IPS DF 6.9 (cell line): Measurements from ENCODE around the gene OCEL1.
"Not testable (repeated sequence)": the region's sequence is repeated elsewhere in the genome, so short reads cannot be mapped to it uniquely, and the experiment has no call there.

ENCODE experiments used
- DNase-seq: peaks from one replicate; pipeline ENCODE4 v3.0.0-alpha.2; 2013; ENCODE audit warnings: low read depth, low spot score
- H3K27ac ChIP-seq: one replicate; pipeline ENCODE4 v1.5.1; 2013; ENCODE audit warnings: low read length, control low read depth
- H3K27me3 ChIP-seq: 2 replicates; pipeline ENCODE4 v1.6.1; 2013; ENCODE audit warnings: mild to moderate bottlenecking, low read length; ENCODE audit not compliant: control insufficient read depth, insufficient read depth
- H3K36me3 ChIP-seq: 2 replicates; pipeline ENCODE4 v1.6.1; 2013; ENCODE audit warnings: low read length; ENCODE audit not compliant: control insufficient read depth, insufficient read depth
- H3K4me1 ChIP-seq: 2 replicates; pipeline ENCODE4 v1.6.1; 2013; ENCODE audit warnings: low read length; ENCODE audit not compliant: control insufficient read depth, insufficient read depth
- H3K4me3 ChIP-seq: 2 replicates; pipeline ENCODE4 v1.5.1; 2013; ENCODE audit warnings: mild to moderate bottlenecking, low read length
- H3K9me3 ChIP-seq: 2 replicates; pipeline ENCODE4 v1.6.1; 2013; ENCODE audit warnings: low read length, inconsistent platforms; ENCODE audit not compliant: control insufficient read depth, insufficient read depth
- WGBS: extraction: QIAGEN DNeasy Blood & Tissue Kit; methylation state at CpG from one replicate; pipeline ENCODE4 v1.1.7; 2013; ENCODE audit warnings: mixed read lengths, missing lambda C conversion rate; ENCODE audit not compliant: insufficient read length, insufficient coverage; 5-methylcytosine and 5-hydroxymethylcytosine counted together

Gene OCEL1, protein sequence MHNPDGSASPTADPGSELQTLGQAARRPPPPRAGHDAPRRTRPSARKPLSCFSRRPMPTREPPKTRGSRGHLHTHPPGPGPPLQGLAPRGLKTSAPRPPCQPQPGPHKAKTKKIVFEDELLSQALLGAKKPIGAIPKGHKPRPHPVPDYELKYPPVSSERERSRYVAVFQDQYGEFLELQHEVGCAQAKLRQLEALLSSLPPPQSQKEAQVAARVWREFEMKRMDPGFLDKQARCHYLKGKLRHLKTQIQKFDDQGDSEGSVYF

DNA sequence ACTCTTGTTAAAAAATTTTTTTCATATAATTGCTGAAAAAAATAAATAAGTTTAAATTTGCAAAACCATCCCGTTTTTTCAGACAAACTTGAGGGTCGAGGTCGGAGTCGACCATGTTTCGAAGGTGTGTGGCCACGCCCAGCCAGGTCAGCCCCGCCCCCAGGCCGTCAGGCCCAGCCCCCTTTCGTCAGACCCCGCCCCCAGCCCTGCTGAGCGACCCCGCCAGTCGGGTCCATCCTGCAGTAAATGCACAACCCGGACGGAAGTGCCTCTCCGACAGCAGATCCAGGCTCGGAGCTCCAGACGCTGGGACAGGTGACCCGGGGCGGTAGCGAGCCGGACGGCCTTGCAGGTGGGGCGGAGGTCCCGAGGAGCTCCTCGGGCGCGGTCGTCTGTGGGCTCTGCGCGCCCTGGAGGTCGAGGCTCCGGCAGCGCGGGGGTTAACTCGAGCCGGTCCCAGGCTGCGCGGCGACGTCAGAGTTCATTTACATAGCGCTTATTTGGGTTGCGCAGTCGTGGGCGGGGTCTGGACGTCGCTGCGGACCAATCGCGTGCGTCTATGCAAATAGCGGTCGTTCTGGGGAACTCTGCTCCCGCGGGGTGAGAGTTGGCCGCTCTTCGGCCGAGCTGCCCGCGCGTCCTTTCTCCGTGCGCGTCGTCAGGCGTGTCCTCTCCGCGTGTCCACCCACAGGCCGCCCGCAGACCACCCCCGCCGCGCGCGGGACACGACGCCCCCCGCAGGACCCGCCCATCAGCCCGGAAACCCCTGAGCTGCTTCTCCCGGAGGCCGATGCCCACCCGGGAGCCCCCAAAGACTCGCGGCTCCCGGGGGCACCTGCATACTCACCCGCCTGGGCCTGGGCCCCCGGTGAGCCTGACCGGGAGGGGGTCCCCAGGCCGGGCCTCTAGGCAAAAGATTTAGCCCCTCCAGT is at the start of gene OCEL1:
Gene OCEL1, plus strand, starts transcription at position 225 of the 932 bp plus-strand sequence. Its CDS starts 22 bp downstream, at position 247.
- Histone ChIP-seq H3K27ac (no peak within 1 kb of the TSS), H3K9me3 (no peaks in the 10 kb centered on the region), H3K36me3 (no peaks in the 10 kb centered on the region), H3K4me1 (0 out of 2 replicates have a peak, but pooled peaks cover 2% of the 10 kb centered on the region), H3K4me3 (peak within 1 kb of the TSS; percentile 94), H3K27me3 (no peaks in the 10 kb centered on the region)
- DNase-seq: peak; percentile 93
- no CpG with 5 or more reads among the region's 90 CpGs for WGBS

DNA sequence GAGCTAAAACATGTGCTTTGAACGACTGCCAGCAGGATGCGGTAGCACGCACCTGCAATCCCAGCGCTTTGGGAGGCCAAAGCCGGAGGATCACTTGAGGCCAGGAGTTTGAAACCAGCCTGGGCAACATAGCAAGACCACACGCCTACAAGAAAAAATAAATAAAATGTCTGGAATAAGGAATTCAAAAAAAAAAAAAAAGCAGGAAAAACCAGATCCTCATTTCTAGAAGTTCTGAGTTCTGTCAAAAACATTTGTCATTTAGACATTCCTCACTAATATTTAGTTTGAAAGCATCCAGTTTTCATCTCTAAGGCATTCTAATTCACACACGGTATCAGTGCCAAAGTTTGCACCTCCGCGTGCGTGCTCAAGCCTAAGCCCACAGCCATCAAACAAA is 47.7 kb upstream of the OCEL1 start:
- no peak overlapping the region for H3K4me3 ChIP-seq
- DNase-seq: no peak
- no peaks in the 10 kb centered on the region for H3K36me3 ChIP-seq
- no CpG with 5 or more reads among the region's 10 CpGs for WGBS
- no peaks in the 10 kb centered on the region for H3K27me3 ChIP-seq
- H3K9me3 ChIP-seq: no peaks in the 10 kb centered on the region
- H3K4me1 ChIP-seq: 0 out of 2 replicates have a peak, but pooled peaks cover 2% of the 10 kb centered on the region
- no peak overlapping the region for H3K27ac ChIP-seq

DNA sequence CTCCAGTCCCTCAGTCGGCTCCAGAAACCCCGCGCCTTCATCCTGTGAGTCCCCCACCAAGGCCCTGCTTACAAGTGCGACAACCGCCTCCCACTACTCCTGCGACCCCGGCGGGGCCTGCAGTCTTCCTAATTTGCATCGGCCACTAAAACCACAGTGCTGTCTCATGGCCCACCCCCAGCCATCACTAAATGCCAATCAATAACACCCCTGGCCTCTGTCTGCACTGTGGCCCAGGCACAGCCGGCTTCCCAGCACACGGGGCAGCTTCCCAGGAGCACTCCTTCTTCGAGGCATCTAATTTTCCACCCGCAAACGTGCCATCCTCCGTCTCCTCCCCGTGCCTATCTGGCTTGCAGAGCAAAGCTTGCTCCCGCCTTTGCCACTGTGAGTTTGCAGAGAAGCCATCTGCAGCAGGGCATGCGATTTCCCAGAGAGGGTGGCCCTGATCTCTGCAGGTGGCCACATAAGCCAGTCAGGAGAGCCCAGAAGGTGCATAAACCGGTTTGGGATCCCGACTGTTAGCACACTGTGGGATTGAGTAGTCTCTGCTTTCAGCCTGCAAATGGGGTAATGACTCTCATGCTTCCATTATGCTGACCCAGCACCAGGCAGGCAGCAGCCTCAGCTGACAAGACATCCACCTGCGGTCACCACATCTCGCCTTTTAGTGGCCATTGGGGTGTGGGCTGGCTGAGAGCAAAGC is 44.9 kb upstream of the OCEL1 start:
- Histone ChIP-seq H3K27me3 (no peaks in the 10 kb centered on the region), H3K36me3 (no peaks in the 10 kb centered on the region; the same call in 1 of the 2 replicates), H3K4me1 (0 out of 2 replicates have a peak, but pooled peaks cover 2% of the 10 kb centered on the region), H3K27ac (no peak overlapping the region), H3K9me3 (no peaks in the 10 kb centered on the region), H3K4me3 (no peak overlapping the region)
- WGBS: no CpG with 5 or more reads among the region's 22 CpGs
- DNase-seq: no peak

DNA sequence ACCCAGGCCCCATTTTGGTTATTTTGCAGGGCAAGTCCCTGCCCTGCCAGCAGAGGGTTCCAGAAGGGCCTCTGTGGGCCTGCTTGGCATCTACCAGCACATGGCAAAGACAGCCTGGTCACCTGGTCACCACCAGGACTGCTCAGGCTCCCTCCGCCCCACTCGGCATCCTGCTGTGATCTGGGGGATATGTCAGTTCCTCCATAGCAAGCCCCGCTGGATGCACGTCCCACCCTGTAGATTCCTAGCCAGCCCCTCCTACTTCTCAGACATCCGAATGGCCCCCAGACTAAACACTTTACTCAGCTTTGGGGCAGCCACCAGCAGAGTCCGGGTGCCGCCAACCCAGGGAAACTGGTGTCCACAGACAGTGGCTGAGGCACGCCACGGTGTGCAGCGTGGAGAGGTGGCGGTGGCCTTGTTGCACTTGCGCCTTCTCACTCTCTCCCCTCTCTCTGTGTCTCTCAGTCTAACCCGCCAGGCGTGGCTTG is 42.7 kb upstream of the OCEL1 start:
- Histone ChIP-seq H3K4me3 (no peak overlapping the region), H3K27me3 (no peaks in the 10 kb centered on the region), H3K4me1 (0 out of 2 replicates have a peak, but pooled peaks cover 2% of the 10 kb centered on the region), H3K9me3 (no peaks in the 10 kb centered on the region), H3K27ac (no peak overlapping the region), H3K36me3 (peaks cover 7% of the 10 kb centered on the region)
- no peak for DNase-seq
- WGBS: no CpG with 5 or more reads among the region's 14 CpGs

DNA sequence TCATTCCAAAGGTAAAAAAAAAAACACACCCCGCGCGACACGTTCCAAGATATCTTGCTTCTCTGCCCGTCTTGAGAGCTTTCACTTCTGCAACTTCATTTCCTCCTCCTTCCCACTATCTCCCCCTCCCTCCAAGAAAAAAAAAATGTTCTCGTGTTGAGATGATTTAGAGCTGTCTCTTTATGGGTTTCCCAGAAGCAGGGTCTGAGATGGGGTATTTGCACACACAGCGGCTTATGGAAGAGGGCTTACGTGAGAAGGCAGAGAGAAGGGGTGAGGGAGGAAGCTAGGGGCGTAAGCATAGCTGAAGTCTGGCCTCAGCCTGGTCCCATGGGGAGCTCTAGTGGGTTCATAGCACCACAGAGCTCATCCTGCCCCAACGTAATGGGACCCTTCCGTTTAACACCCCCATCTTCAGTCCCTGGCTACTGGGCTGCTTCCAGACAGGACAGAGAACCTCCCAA is 42.1 kb upstream of the OCEL1 start:
- Histone ChIP-seq H3K9me3 (no peaks in the 10 kb centered on the region), H3K4me1 (0 out of 2 replicates have a peak, but pooled peaks cover 2% of the 10 kb centered on the region), H3K4me3 (no peak overlapping the region), H3K27me3 (no peaks in the 10 kb centered on the region), H3K27ac (no peak overlapping the region), H3K36me3 (peaks cover 7% of the 10 kb centered on the region)
- DNase-seq: no peak
- no CpG with 5 or more reads among the region's 11 CpGs for WGBS

DNA sequence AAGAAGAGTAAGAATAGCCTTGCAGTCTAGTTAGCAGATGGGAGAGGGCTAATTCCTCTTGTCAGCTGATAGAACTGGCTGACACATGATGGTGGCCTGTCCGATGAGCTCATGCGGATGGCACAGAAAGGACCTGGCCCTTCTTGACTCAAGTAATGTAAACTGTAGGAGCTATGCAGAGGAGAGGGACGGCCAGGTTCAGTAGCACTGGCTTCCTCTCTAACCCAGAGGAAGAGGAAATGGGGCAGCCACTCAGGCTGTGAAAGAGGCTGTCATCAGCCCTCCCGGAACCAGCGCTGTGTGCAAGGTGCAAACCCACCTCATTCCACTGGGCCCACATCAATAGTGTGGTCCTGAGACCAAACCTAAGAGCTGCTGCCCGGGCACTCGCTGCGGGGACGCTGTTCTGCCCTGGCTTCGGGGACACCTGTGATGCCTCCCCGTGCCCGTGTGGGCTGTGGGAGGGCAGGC is 41.6 kb upstream of the OCEL1 start:
- no peaks in the 10 kb centered on the region for H3K27me3 ChIP-seq
- no peak overlapping the region for H3K4me3 ChIP-seq
- 0 out of 2 replicates have a peak, but pooled peaks cover 2% of the 10 kb centered on the region for H3K4me1 ChIP-seq
- no peak overlapping the region for H3K27ac ChIP-seq
- DNase-seq: no peak
- WGBS: no CpG with 5 or more reads among the region's 12 CpGs
- H3K9me3 ChIP-seq: no peaks in the 10 kb centered on the region
- H3K36me3 ChIP-seq: peaks cover 7% of the 10 kb centered on the region

DNA sequence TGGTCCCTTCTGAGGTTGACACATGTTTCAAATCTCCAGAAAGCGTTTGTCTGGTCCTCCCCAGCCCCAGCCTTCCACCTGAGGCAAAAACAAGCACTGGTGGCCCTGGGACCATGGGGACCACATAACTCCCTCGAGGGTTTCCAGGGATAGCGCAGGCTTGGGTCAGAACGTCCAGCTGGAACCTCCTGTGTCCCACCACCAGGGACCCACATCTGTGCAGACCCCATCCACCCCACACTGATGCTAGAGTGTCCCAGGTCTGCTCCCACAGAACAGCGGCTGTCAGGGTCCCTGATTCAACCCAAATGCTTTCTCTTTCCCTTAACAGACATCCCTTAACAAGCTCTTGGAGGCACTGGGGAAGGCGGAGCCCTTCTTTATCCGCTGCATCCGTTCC is 40.4 kb upstream of the OCEL1 start:
- Histone ChIP-seq H3K4me3 (no peak overlapping the region), H3K36me3 (peaks cover 7% of the 10 kb centered on the region), H3K9me3 (no peaks in the 10 kb centered on the region), H3K27me3 (no peaks in the 10 kb centered on the region), H3K4me1 (0 out of 2 replicates have a peak, but pooled peaks cover 2% of the 10 kb centered on the region), H3K27ac (no peak overlapping the region)
- DNase-seq: no peak
- WGBS: no CpG with 5 or more reads among the region's 8 CpGs

DNA sequence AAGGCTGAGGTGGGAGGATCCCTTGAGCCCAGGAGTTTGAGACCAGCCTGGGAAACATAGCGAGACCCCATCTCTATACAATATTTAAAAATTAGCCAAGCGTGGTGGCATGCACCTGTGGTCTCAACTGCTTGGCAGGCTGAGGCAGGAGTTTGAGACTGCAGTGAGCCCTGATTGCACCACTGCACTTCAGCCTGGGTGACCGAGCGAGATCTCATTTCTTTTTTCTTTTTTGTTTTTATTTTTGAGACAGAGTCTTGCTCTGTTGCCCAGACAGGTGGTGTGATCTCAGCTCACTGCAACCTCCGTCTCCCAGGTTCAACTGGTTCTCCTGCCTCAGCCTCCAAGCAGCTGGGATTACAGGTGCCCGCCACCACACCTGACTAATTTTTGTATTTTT is 34.3 kb upstream of the OCEL1 start:
- H3K4me1 ChIP-seq, H3K9me3 ChIP-seq, H3K27me3 ChIP-seq, H3K4me3 ChIP-seq, H3K27ac ChIP-seq, DNase-seq: not testable (repeated sequence)
- H3K36me3 ChIP-seq: peaks cover 27% of the 10 kb centered on the region
- WGBS: no CpG with 5 or more reads among the region's 6 CpGs

DNA sequence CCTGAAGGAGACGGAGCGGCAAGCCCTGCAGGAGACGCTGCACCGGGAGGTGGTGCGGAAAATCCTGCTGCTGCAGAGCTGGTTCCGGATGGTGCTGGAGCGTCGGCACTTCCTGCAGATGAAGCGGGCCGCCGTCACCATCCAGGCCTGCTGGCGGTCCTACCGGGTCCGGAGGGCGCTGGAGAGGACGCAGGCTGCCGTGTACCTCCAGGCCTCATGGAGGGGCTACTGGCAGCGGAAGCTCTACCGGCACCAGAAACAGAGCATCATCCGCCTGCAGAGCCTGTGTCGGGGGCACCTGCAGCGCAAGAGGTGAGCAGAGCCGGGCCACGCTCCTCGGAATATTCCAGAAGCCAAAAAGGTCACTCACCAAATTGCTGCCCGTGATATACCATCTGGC is 33.3 kb upstream of the OCEL1 start:
- DNase-seq: no peak
- WGBS: no CpG with 5 or more reads among the region's 26 CpGs
- Histone ChIP-seq H3K9me3 (no peaks in the 10 kb centered on the region), H3K4me1 (no peaks in the 10 kb centered on the region), H3K27me3 (no peaks in the 10 kb centered on the region), H3K4me3 (no peak overlapping the region), H3K36me3 (peaks cover 22% of the 10 kb centered on the region), H3K27ac (no peak overlapping the region)

DNA sequence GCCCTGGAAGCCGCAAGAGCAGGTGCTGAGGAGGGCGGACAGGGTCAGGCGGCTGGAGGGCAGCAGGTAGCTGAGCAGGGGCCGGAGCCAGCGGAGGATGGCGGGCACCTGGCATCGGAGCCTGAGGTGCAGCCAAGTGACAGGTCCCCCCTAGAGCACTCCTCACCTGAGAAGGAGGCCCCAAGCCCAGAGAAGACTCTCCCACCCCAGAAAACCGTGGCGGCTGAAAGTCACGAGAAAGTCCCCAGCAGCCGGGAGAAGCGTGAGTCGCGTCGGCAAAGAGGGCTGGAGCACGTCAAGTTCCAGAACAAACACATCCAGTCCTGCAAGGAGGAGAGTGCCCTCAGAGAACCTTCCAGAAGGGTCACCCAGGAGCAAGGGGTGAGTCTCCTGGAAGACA is 31.4 kb upstream of the OCEL1 start:
- DNase-seq: no peak
- Histone ChIP-seq H3K9me3 (no peaks in the 10 kb centered on the region), H3K27ac (no peak overlapping the region), H3K4me1 (no peaks in the 10 kb centered on the region), H3K27me3 (no peaks in the 10 kb centered on the region), H3K36me3 (peaks cover 23% of the 10 kb centered on the region), H3K4me3 (no peak overlapping the region)
- no CpG with 5 or more reads among the region's 16 CpGs for WGBS
